IPS-NIHi11 (cell line): ENCODE results near the gene GPR55.
A peak's percentile ranks its signal among the peaks of the same experiment; 100 is the strongest.

Source experiments
- DNase-seq: peaks from one replicate; pipeline ENCODE4 v3.0.0; 2012; ENCODE audit warnings: mixed read lengths, low spot score

The GPR55 gene

DNA sequence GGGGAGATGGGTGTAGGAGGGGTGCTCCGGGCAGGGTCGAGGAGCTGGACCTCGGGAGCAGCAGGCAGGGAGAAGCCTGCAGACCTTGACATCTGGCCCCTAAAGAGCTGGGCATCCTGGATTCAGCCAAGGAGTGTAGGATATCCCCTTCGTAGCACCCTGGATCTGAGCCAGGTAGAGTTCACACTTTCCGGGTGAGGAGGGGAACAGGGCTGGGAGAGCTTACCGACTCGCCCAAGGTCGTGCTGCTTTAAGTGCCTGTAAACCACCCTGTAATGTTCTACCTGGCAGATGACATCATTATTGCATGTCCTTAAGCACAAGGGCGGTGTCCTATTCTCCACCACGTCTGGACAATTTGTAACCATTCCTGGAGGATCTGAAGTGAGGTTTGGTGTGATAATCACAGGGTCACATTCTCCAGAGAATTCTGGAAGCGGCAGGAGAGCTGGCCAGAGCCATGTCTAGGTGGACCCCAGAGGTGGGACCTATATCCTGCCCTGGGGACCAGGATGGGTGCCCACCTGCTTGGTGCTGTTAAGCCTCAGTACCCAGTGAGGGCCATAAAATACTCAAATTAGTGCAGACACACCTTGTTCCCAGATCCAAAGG is 45.7 kb downstream of the GPR55 start:
- no peak for DNase-seq

DNA sequence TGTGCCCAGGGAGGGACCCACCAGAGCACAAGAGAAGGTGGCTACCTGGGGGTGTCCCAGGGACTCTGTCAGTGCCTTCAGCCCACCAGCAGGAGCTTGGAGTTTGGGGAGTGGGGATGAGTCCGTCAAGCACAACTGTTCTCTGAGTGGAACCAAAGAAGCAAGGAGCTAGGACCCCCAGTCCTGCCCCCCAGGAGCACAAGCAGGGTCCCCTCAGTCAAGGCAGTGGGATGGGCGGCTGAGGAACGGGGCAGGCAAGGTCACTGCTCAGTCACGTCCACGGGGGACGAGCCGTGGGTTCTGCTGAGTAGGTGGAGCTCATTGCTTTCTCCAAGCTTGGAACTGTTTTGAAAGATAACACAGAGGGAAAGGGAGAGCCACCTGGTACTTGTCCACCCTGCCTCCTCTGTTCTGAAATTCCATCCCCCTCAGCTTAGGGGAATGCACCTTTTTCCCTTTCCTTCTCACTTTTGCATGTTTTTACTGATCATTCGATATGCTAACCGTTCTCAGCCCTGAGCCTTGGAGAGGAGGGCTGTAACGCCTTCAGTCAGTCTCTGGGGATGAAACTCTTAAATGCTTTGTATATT is 46.3 kb downstream of the GPR55 start:
- DNase-seq = no peak

DNA sequence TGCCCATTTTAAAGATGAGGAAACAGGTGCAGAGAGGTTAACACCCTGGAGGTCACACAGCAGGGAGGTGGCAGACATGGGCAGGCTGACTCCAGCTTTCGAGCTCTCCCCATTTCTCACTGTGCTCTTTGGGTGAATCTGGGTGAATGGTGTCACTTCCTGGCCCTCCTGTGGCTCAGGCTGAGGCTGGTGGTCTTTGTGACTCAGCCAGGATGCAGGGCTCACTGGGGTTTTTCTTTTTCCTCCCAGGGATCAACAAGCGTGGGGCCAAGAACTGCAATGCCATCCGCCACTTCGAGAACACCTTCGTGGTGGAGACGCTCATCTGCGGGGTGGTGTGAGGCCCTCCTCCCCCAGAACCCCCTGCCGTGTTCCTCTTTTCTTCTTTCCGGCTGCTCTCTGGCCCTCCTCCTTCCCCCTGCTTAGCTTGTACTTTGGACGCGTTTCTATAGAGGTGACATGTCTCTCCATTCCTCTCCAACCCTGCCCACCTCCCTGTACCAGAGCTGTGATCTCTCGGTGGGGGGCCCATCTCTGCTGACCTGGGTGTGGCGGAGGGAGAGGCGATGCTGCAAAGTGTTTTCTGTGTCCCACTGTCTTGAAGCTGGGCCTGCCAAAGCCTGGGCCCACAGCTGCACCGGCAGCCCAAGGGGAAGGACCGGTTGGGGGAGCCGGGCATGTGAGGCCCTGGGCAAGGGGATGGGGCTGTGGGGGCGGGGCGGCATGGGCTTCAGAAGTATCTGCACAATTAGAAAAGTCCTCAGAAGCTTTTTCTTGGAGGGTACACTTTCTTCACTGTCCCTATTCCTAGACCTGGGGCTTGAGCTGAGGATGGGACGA is 47.1 kb downstream of the GPR55 start:
- no peak for DNase-seq

DNA sequence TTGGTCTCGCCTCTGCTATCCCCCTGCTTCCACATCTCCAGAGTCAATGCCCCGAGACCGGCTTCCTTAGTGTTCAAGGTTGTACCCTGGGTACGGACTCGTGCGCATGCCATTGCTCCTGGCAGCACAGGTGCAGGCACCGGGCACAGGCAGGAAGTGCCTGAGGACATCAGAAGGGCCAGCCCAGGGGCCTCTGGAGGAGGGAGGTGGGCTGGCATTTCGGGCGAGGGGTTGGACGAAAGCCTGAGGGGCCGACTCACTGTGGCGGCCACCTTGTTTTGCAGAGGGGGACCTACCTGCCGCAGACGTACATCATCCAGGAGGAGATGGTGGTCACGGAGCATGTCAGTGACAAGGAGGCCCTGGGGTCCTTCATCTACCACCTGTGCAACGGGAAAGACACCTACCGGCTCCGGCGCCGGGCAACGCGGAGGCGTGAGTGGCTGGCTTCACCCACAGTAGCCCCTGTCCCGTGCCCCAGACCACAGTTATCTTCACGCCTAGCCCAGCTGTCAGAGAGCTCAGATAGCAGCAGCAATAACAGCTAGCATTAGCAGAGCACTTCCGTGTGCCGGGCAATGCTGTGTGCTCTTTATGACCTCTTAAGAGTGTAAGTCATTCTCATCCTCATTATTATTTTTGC is 47.8 kb downstream of the GPR55 start:
- no peak for DNase-seq

DNA sequence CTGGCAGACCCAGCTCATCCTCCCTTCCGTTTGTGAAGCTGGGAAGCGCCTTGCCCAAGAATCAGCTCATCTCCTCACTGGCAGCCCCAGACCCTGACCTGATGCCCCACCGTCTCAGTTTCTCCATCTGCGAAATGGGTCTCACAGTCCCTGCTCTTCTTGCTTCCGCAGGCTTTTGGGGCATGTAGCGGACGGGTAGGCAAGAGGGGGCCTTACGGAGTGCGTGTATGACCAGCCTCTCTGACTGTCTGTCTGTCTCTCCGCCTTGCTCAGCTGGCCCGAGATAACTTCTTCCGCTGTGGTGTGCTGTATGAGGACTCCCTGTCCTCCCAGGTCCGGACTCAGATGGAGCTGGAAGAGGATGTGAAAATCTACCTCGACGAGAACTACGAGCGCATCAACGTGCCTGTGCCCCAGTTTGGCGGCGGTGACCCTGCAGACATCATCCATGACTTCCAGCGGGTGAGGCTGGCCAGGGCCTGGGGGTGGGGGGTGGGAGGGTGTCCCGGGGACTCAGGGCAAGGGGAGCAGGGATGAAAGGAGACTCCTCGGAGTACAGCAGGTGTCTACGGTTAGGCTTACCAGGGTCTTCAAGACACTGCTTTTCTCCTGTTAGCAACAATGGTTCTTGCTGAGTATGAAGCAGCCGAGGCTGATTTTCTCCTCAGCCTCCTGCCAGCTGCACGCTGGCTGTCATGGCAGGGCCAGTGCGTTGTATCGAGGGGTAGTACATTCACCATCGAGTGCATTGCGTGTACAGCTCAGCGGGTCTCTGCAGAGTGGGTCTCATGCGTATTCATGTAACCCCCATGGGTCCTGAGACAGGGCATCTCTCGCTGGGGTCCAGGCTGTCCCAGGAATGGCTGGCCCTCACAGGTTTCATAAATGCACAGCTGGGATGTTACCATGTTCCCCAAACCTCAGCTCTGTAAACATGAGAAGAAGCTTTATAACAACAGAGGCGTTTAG is 49.4 kb downstream of the GPR55 start:
- no peak for DNase-seq

DNA sequence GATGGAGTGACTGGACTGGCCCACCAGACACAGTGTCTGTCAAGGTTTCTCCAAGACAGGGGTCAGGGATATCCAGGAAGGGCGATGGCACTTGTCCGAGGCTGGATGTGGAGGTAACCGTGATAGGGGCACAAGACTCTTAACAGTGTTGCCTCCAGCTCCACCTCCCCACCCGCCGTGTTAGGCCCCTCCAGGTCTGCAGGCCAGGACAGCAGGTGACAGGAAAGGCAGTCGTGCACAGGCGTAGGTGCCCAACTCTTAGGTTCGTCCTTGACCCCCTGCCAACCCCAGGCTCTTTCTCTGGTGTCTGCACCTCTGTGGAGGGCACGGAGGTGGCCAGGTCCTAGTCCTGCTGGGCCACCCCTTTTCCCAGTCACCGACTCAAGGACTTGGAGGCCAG is 50.2 kb downstream of the GPR55 start:
- no peak for DNase-seq

DNA sequence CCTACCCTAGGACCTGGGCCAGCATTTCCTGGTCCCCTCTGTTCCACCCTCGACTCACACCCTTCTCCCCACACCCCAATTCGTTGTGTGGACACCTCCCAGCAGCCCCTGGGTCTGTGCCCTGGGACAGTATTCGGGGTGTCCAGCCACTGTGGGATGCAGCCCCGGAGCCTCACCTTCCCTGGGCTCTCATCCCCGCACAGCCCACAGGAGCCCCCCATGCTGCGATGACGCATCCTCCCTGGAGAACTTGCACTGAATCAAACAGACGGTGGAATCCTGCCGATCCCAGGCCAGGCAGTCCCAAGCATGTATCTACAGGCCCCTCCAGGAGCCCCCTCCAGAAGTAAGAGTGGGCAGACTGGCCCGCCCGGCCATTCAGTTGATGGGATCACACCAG is 50.6 kb downstream of the GPR55 start:
- no peak for DNase-seq

DNA sequence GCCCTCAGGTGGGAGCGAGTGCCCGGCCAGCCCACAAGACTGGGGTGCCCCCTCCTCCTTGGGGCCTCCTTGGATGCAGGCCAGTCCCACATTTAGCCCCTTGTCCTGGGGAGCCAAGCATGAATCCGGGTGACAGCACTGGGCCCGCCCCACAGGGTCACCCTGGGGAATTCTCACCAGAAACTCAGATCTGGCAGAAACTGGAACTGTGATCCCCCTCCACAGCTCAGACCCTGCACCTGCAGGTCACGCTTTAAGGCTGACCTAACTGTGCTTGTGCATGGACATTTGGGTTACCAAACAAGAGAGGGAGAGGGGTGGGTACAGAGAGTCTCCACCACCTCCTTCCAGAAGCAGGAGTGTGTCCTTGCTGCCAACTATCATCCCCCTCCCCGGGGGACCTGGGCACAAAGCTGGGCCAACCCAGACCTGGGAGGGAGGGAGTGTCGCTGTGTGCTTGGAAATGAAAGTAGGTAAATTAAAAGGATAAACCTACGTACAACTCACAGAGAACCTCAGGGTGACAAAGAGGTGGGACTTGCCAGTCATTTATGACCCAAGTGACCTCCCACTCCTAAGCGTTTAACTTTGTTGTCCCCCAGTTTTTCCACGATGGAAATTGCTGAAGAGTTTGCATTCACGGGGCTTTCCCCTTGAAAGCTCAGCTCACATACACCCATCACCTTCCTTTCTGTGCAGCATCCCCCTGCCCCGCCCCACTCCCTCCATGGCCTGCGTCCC is 51.2 kb downstream of the GPR55 start:
- DNase-seq = no peak

DNA sequence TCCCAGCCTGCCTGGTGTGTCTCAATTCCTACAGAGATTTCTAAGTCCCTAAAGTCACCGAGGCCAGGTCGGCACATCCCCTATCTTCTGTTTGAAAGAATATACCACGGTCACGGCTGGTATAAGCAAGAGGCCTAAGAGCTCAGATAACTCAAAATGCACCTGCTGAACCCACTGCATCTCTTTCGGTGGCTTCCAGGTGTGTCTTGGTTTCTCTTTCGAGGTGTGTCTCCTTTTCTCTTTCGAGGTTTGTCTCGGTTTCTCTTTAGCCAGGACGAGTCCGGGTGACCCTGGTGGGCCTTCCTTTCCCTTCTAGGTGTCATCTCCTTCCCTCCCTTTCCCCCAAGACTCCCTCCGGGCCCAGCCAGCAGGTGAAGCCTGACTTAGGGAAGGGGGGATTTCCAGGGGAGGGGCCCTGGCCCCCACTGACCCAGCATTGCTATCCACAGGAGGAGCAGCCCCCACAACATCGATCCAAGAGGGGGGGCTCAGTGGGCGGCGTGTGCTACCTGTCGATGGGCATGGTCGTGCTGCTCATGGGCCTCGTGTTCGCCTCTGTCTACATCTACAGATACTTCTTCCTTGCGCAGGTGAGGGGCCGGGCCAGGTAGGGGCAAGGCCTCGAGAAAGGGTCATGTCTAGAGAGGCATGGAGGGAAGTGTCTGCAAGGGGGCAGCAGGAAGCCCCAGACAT is 51.9 kb downstream of the GPR55 start:
- no peak for DNase-seq

DNA sequence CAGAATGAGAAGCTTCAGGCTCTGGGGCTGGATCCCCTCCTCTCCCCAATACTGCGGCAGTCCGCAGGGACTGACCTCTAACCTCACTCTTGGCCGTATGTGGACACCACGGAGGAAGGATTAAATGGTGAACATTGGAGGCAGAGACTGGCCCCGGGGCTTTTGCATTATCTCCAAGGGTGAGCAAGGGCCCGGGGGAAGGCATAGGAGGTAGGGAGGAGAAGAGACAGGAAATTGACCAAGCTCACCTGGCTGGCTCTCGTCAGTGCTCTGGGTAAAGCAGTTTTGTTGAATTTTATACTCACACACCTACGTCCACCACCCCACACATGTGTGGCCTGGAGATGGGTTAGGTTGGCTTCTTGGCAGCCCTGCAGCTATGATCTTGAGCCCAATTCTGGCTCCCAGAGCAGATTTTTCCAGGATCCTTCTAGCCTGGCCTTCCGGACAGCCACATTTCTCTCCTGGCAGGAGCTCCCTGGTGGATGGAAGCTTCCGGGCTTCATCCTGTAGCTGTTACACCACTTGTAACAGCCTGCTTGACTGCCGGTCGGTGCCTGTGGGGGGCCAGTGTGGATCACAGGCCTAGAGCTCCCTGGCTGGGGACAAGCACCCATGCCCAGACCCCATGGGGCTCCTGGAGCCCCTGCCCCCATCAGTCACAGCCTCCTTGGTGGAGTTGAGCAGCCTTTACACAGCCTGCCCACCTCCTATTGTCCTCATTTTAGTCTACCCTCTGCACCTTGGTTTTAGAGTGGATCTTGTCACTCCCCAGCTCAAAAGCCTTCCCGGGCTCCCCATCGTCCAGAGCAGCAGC is 52.7 kb downstream of the GPR55 start:
- no peak for DNase-seq

DNA sequence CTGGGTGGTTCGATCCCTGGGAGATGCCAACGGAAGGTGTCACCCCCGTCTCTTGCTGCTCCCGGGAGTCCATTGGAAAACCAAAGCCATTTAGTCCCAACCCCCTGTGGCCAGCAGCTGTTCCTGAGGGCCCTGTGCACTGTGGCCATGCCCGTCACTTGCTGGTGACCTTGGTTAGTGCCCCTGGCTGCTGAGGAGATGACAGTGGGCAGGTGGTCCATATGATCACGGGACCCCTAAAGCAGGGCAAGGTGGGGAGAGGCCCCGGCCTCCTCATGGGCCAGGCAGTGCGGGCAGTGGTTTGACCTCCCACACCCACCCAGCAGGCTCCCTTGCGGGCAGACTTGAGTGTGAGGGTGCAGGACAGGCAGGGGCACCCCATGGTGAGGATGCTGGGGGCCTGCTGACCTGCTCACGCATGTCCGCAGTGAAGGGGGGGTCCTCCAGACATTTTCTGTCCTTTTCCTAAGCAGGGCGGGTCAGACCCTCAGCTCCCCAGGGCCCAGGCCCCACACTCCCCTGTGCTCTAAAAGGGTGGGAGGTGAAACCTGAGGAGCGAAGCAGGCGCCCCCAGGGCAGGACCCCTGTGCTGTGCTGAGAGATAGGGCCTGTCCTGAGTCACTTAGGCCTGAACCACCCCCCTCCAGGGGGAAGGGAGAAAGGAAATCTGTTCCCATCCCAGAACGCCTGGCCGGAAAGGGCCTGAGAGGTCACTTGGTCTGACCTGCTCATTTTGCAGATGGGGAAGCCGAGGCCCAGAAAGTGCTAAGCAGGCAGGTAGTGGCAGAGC is 53.5 kb downstream of the GPR55 start:
- no peak for DNase-seq

DNA sequence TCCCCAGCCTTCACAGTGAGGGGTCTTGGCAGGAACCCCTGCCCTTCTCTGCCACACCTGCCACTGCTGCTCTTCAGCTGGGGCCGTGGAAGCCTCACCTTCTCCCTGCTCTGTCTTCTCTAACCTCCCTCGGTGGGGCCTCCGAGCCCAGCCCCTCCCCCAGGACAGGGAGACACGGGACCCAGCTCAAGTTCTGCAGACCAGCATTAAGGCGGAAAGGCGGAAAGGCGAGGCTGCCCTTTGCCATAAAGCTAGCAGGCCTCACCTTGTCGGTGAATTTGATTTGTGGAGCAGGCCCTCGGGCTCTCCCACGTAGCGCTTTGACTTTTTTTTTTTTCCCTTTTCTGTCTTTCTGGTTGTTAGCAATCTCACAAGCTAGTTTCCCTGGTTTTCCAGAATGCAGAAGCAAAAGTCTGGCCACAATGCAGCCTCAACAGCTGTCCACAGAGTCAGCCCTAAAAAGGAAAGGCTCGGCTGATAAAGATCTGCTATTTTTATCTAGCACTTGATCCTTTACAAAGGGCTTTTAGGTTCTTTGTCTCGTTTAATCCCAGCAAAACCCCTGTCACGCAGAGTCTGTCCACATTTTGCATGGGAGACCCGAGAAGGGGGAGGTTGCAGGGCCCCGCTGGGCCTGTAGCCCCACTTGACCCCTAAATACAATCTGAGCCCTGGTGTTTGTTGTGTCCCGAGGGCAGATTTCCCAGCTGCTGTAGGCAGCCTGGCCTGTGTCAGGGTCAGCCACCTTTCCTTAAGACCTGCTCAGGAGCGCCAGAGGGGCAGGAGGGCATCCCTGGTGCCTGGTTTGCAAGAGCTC is 54.3 kb downstream of the GPR55 start:
- no peak for DNase-seq

DNA sequence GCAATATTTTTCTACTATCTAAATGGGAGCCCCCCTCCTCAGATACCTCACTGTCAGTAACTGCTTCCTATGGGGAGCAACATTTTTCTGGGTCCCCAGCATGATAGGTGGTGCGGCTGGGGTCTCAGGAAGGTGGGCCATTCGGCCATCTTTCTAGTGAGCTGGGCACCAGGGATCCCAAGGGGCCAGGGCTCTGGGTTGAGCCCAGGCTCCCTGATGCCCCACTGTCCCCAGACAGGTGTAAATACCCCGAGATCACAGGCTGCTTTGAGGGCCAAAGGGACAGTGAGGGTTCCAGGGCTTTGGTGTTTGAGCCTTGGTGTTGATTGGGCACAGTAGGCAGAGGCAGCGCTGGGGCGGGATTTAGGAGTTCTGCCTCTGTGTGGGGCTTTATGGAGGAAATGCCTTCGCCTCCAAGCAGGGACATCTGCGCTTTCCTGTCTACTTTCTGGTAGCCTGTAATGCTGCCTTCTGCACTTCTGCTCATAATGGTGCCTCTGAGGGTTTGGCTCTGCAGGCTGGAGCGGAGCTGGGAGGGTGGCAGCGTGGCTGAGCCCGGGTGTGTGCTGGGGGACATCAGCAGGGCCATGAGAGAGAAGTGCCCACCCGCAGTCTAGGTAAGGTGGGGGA is 55.0 kb downstream of the GPR55 start:
- DNase-seq = no peak

DNA sequence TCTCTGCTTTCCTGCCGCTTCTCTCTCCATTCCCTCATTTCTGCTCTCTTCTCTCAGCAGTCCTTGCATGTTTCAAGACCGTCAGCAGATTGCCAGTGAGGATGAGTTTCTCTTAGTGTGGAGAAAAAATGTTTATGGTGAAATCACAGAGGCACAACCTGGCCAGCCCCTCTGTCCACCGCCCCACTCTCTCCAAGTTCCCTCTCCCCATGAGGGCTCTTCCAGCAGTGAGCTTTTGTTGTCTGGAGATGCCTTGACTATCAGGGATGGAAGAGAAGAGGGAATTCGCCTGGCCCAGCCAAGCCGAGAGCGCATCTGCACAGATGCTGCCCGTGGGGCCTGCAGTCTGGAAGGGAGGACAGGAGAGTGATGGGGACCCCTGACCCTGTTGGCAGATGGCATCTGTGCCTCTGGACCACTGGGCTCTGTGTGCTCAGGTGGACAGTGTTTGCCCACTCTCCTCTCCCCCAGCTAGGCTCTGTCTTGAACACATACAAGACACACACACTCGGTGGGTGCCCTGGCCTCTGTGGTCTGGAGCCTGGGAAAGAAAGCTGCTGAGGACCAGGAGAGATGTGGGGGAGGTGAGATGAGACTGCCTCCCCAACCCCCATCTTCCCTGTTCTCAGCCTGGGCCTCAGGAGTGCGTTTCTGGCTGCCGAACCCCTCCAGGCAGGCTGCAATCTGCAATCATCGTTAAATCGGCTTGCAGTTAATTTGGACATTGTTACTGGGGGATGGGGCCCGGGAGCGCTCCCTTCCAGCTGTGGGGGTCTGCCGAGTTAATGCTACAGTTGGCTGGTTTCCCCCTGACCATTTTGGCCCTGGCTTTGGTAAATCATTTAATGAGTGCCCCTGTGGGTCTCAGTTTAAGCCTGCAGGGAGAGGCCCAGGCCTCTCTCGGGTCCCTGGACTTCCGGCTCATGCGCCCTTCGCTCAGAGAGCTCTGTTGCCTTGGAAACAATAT is 55.8 kb downstream of the GPR55 start:
- no peak for DNase-seq

DNA sequence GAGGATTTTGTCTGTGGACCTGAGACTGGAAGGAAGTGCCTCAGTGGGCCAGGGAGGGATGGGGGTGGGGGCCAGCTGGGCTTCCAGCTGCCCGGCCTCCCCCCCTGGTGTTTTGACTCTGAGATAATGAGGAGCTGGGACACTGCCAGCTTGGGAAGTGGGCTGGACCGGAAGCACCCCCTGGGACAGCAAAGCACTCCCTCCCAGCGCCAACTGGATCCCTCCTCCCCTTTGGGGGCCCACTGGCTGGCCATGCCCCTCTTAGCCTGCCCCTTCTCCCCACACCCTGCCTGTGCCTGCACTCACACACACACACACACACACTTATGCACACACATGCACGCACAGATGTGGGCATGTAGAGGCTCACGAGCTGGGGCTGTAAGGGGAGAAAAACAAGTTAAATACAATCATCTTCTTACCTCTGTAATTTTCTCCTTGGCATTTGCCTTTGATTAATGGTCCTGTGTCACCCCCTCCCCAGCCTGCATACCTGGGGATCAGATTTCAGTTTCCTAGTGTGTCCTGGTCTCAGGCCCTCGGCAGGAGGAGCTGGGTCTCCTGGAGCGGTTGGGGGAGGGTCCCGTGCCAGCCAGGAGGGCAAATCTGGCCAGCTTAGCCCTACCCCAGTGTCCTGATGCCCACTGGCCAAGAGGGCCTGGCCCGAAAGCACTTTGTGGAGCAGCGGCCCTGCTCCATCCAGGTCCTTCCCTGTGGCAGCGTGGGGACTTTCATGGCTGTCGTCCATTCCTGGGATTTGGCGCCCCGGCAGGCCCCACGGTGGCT is 56.7 kb downstream of the GPR55 start:
- peak; percentile 40 for DNase-seq
